H7 (cell line): ENCODE data around the gene NUDT4. TPM values are rescaled to one million over a fixed set of nuclear protein-coding genes. Genes with fewer than 3 reads are reported as not detected.
"Not testable (repeated sequence)": the region's sequence is repeated elsewhere in the genome, so short reads cannot be mapped to it uniquely, and the experiment has no call there.

Experiments used
- DNase-seq: peaks from one replicate; pipeline ENCODE4 v3.0.0; 2012
- H3K27me3 ChIP-seq: 2 replicates; pipeline ENCODE4 v1.6.0; 2011; ENCODE audit warnings: mild to moderate bottlenecking, low read length; ENCODE audit not compliant: control insufficient read depth, insufficient read depth
- H3K36me3 ChIP-seq: replicated peaks from 2 replicates; pipeline ENCODE4 v1.5.1; 2011; ENCODE audit warnings: low read length; ENCODE audit not compliant: control insufficient read depth, insufficient read depth
- H3K4me3 ChIP-seq: 2 replicates; pipeline ENCODE4 v1.5.1; 2011; ENCODE audit warnings: low read depth, mild to moderate bottlenecking, control low read depth, low read length, moderate library complexity; ENCODE audit not compliant: insufficient read depth
- total RNA-seq: library from RNA; depleted of rRNA; stranded (reverse); fragments of >200 nt; shearing (Covaris generic); gene quantifications from 2 replicates; pipeline ENCODE4 v1.2.3, GENCODE V29; 2014

Gene NUDT4
- total RNA-seq, 1 experiment from 2014 or later: 73.2 TPM

GRCh38 chr12:93403988-93404803 lies 26.5 kb downstream of the NUDT4 start:
- no peaks in the 10 kb centered on the region for H3K27me3 ChIP-seq
- no peak for DNase-seq
- H3K4me3 ChIP-seq: no peak overlapping the region
- no peaks in the 10 kb centered on the region; the same call in none of the 2 replicates for H3K36me3 ChIP-seq

- no peak overlapping the region for H3K4me3 ChIP-seq
- H3K36me3 ChIP-seq: peaks cover 3% of the 10 kb centered on the region
- DNase-seq: no peak
- no peaks in the 10 kb centered on the region for H3K27me3 ChIP-seq
Observed at GRCh38 chr12:93404961-93405849, 27.5 kb downstream of the NUDT4 start.

- Histone ChIP-seq H3K36me3 (peaks cover 5% of the 10 kb centered on the region), H3K4me3 (no peak overlapping the region), H3K27me3 (no peaks in the 10 kb centered on the region)
- DNase-seq: no peak
Observed at GRCh38 chr12:93407054-93407962, 29.6 kb downstream of the NUDT4 start.

GRCh38 chr12:93407963-93408283 lies 30.2 kb downstream of the NUDT4 start:
- Histone ChIP-seq H3K4me3 (no peak overlapping the region), H3K27me3 (no peaks in the 10 kb centered on the region), H3K36me3 (peaks cover 5% of the 10 kb centered on the region)
- DNase-seq: no peak

- Histone ChIP-seq H3K4me3 (no peak overlapping the region), H3K27me3 (no peaks in the 10 kb centered on the region), H3K36me3 (peaks cover 5% of the 10 kb centered on the region)
- no peak for DNase-seq
Observed at GRCh38 chr12:93408813-93409212, 31.1 kb downstream of the NUDT4 start.

GRCh38 chr12:93409343-93410187 lies 31.8 kb downstream of the NUDT4 start:
- DNase-seq, H3K36me3 ChIP-seq, H3K4me3 ChIP-seq, H3K27me3 ChIP-seq: not testable (repeated sequence)

- not testable (repeated sequence) for H3K27me3 ChIP-seq, H3K4me3 ChIP-seq, DNase-seq, H3K36me3 ChIP-seq
Observed at GRCh38 chr12:93411060-93411459, 33.3 kb downstream of the NUDT4 start.

- not testable (repeated sequence) for H3K4me3 ChIP-seq, H3K27me3 ChIP-seq, H3K36me3 ChIP-seq, DNase-seq
Observed at GRCh38 chr12:93412396-93412795, 34.7 kb downstream of the NUDT4 start.

- H3K4me3 ChIP-seq: no peak overlapping the region
- no peaks in the 10 kb centered on the region for H3K27me3 ChIP-seq
- no peak for DNase-seq
- peaks cover 5% of the 10 kb centered on the region for H3K36me3 ChIP-seq
Observed at GRCh38 chr12:93413064-93413463, 35.3 kb downstream of the NUDT4 start.

- Histone ChIP-seq H3K27me3 (no peaks in the 10 kb centered on the region), H3K36me3 (no peaks in the 10 kb centered on the region; the same call in 1 of the 2 replicates), H3K4me3 (no peak overlapping the region)
- DNase-seq: no peak
Observed at GRCh38 chr12:93415723-93416464, 38.2 kb downstream of the NUDT4 start.

GRCh38 chr12:93417967-93418480 lies 40.3 kb downstream of the NUDT4 start:
- no peaks in the 10 kb centered on the region for H3K27me3 ChIP-seq
- H3K36me3 ChIP-seq: no peaks in the 10 kb centered on the region; the same call in 1 of the 2 replicates
- H3K4me3 ChIP-seq: no peak overlapping the region
- no peak for DNase-seq

- no peaks in the 10 kb centered on the region for H3K36me3 ChIP-seq
- H3K4me3 ChIP-seq: no peak overlapping the region
- no peak for DNase-seq
- no peaks in the 10 kb centered on the region for H3K27me3 ChIP-seq
Observed at GRCh38 chr12:93419388-93420034, 41.8 kb downstream of the NUDT4 start.
